Adipocyte (in vitro differentiated cells): ENCODE data around the gene PELI1.

Experiments
- DNase-seq: peaks from one replicate; pipeline ENCODE4 v3.0.0-alpha.2; 2015; ENCODE audit warnings: low read depth
- H3K27me3 ChIP-seq: replicated peaks from 2 replicates; pipeline ENCODE4 v1.7.0; 2013; ENCODE audit warnings: mild to moderate bottlenecking, low read length, moderate library complexity; ENCODE audit not compliant: control insufficient read depth, insufficient read depth
- H3K36me3 ChIP-seq: 2 replicates; pipeline ENCODE4 v1.7.0; 2013; ENCODE audit warnings: low read length, mild to moderate bottlenecking, moderate library complexity; ENCODE audit not compliant: control insufficient read depth, insufficient read depth, severe bottlenecking
- H3K4me1 ChIP-seq: 2 replicates; pipeline ENCODE4 v1.7.0; 2013; ENCODE audit warnings: mild to moderate bottlenecking, low read length, moderate library complexity; ENCODE audit not compliant: control insufficient read depth, insufficient read depth
- H3K4me3 ChIP-seq: 2 replicates; pipeline ENCODE4 v1.7.0; 2013; ENCODE audit warnings: mild to moderate bottlenecking, low read length, moderate library complexity
- H3K9ac ChIP-seq: 2 replicates; pipeline ENCODE4 v1.7.0; 2013; ENCODE audit warnings: mild to moderate bottlenecking, low read length, moderate library complexity
- H3K9me3 ChIP-seq: 2 replicates; pipeline ENCODE4 v1.7.0; 2013; ENCODE audit warnings: mild to moderate bottlenecking, low read length, moderate library complexity; ENCODE audit not compliant: control insufficient read depth

Gene PELI1

GRCh38 chr2:64052463-64053241 is 91.6 kb downstream of the PELI1 start:
- no peaks in the 10 kb centered on the region for H3K9me3 ChIP-seq
- no peaks in the 10 kb centered on the region for H3K27me3 ChIP-seq
- no peak for DNase-seq
- H3K36me3 ChIP-seq, result no peaks in the 10 kb centered on the region
- H3K9ac ChIP-seq, result no peak overlapping the region
- peaks cover 3% of the 10 kb centered on the region for H3K4me1 ChIP-seq
- no peak overlapping the region for H3K4me3 ChIP-seq

DNA sequence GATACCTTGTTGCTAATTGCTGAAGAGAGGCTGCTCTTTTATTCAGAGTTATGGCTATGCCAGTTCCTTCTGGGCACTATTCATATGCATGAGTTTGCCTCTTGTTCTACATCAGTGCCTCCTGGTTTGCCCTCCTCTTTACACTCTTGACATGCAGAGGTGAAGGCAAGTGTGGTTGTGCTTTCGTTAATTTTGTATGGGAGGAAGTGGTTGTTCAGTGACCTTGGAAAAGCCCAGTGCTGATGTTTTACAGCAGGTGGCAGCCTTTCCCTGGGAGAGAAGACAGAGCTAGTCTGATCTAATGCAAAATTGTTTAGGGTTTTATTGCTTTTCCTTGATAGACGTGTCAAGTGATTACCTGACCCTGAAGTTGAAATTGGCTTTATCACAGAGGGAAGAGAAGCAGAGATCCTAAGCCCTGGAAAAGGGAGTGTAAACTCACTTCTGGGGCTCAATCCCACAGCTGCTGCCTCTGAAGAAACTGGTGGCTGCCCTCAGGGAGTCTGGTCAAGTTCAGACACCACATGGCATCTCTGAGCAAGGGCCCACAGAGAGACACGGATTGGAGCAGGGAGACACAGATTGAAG is 94.5 kb downstream of the PELI1 start:
- Histone ChIP-seq H3K9ac (no peak overlapping the region), H3K36me3 (no peaks in the 10 kb centered on the region), H3K9me3 (no peaks in the 10 kb centered on the region), H3K4me3 (no peak overlapping the region), H3K27me3 (no peaks in the 10 kb centered on the region), H3K4me1 (peaks cover 3% of the 10 kb centered on the region)
- peak; percentile 85 for DNase-seq

- H3K27me3 ChIP-seq, result no peaks in the 10 kb centered on the region
Observed at GRCh38 chr2:64045938-64046337, 98.3 kb downstream of the PELI1 start.

More at GRCh38 chr2:64045938-64046337, 98.3 kb downstream of the PELI1 start:
- H3K4me3 ChIP-seq, result no peak overlapping the region
- peaks cover 3% of the 10 kb centered on the region for H3K4me1 ChIP-seq
- no peaks in the 10 kb centered on the region for H3K36me3 ChIP-seq
- no peaks in the 10 kb centered on the region for H3K9me3 ChIP-seq
- H3K9ac ChIP-seq, result no peak overlapping the region
- no peak for DNase-seq
